HCT116 (cell line): ENCODE measurements around the gene PAQR4. TPM values are rescaled to one million over a fixed set of nuclear protein-coding genes. Genes with fewer than 3 reads are reported as not detected.

Experiments used
- ATAC-seq: fragments of 200-7000 bp; cut with Tn5 transposase; 2 replicates; pipeline ENCODE4 v1.9.1; 2020; ENCODE audit warnings: mild to moderate bottlenecking, moderate library complexity
- BruUV-seq: library from RNA; stranded (reverse); fragments of 400-500 nt; replicated peaks from 2 replicates; lab custom pipeline; 2021; lab: Mats Ljungman, UMichigan
- CTCF ChIA-PET: fragments of 300-600 bp; sonication (Branson Sonifier 250); formaldehyde crosslinking; loops from one replicate; lab custom pipeline; 2021; ENCODE audit warnings: antibody characterized with exemption; lab: Charles Lee
- POLR2A ChIA-PET: fragments of 300-600, 350-600 bp; sonication (Branson Sonifier 250); formaldehyde crosslinking; loops from one replicate; lab custom pipeline; 2021; ENCODE audit warnings: antibody characterized with exemption; lab: Charles Lee
- RAD21 ChIA-PET, 2 experiments: fragments of 300-600 bp; sonication (Branson Sonifier 250); formaldehyde crosslinking; loops; one replicate each; lab custom pipeline; 2023; ENCODE audit warnings: low total read pairs in 2 of 2; ENCODE audit not compliant: uncharacterized antibody in 2 of 2, unreplicated experiment in 2 of 2, low non-redundant PET in 1 of 2; lab: Charles Lee
- DNase-seq: peaks from one replicate; pipeline ENCODE4 v3.0.0-alpha.2; 2010; ENCODE audit warnings: low read depth, low spot score
- H2AFZ ChIP-seq: fragments of 200-600 bp; shearing (Covaris generic), sonication (generic); 2 replicates; pipeline ENCODE4 v1.6.1; 2017; ENCODE audit warnings: low read depth, mixed run types, mixed read lengths, antibody characterized with exemption, low read length; ENCODE audit not compliant: poor library complexity, severe bottlenecking
- H3K27ac ChIP-seq: 2 replicates; pipeline ENCODE4 v1.5.1; 2012; ENCODE audit warnings: low read depth, low read length
- H3K27me3 ChIP-seq: fragments of 200-600 bp; sonication (generic); 2 replicates; pipeline ENCODE4 v1.6.1; 2016; ENCODE audit warnings: mixed run types, low read length, mixed read lengths; ENCODE audit not compliant: insufficient read depth
- H3K36me3 ChIP-seq, 2 experiments: fragments of 200-500 bp in 1 of 2; fragments of 200-600 bp in 1 of 2; sonication (Bioruptor generic) in 1 of 2; sonication (generic) in 1 of 2; 2 replicates each; pipeline versions ENCODE4 v1.5.1 to v1.6.1; 2014 to 2016; ENCODE audit warnings: low read length in 2 of 2, inconsistent platforms in 1 of 2, mixed read lengths in 1 of 2, mixed run types in 1 of 2; ENCODE audit not compliant: insufficient read depth in 2 of 2, control insufficient read depth in 1 of 2
- H3K4me1 ChIP-seq, 2 experiments: fragments of 200-600 bp in 1 of 2; sonication (generic) in 1 of 2; 2 replicates each; pipeline versions ENCODE4 v1.5.1 to v1.6.1; 2012 to 2017; ENCODE audit warnings: low read length in 2 of 2, inconsistent platforms in 1 of 2, mild to moderate bottlenecking in 1 of 2, mixed read lengths in 1 of 2, mixed run types in 1 of 2, moderate library complexity in 1 of 2; ENCODE audit not compliant: insufficient read depth in 2 of 2, control insufficient read depth in 1 of 2
- H3K4me2 ChIP-seq: fragments of 200-600 bp; sonication (generic); 2 replicates; pipeline ENCODE4 v1.6.1; 2017; ENCODE audit warnings: mixed run types, low read length, mixed read lengths
- H3K4me3 ChIP-seq, 2 experiments: fragments of 200-600 bp in 1 of 2; sonication (generic) in 1 of 2; replicated peaks in 1 of 2; 2 replicates each; pipeline ENCODE4 v1.5.1; 2011 to 2016; ENCODE audit warnings: low read length in 2 of 2, control low read depth in 1 of 2, low read depth in 1 of 2, mild to moderate bottlenecking in 1 of 2, mixed read lengths in 1 of 2, mixed run types in 1 of 2
- H3K79me2 ChIP-seq: fragments of 200-600 bp; sonication (generic); 2 replicates; pipeline ENCODE4 v1.6.1; 2017; ENCODE audit warnings: mild to moderate bottlenecking, mixed run types, low read length, moderate library complexity, mixed read lengths; ENCODE audit not compliant: insufficient read depth
- H3K9ac ChIP-seq: fragments of 200-600 bp; sonication (generic); 2 replicates; pipeline ENCODE4 v1.6.1; 2016; ENCODE audit warnings: low read length, mixed read lengths
- H3K9me2 ChIP-seq: fragments of 200-600 bp; sonication (generic), shearing (Covaris generic); 2 replicates; pipeline ENCODE4 v1.6.1; 2017; ENCODE audit warnings: mixed run types, mild to moderate bottlenecking, moderate library complexity; ENCODE audit not compliant: insufficient read depth
- H3K9me3 ChIP-seq, 2 experiments: fragments of 200-500 bp in 1 of 2; fragments of 200-600 bp in 1 of 2; sonication (Bioruptor generic) in 1 of 2; sonication (generic) in 1 of 2; 2 replicates each; pipeline ENCODE4 v1.6.1; 2014 to 2017; ENCODE audit warnings: low read length in 2 of 2, mixed read lengths in 2 of 2, inconsistent platforms in 1 of 2, low read depth in 1 of 2, mild to moderate bottlenecking in 1 of 2, mixed run types in 1 of 2, moderate library complexity in 1 of 2; ENCODE audit not compliant: control insufficient read depth in 1 of 2, insufficient read depth in 1 of 2
- H4K20me1 ChIP-seq: fragments of 200-600 bp; sonication (generic), shearing (Covaris generic); 2 replicates; pipeline ENCODE4 v1.6.1; 2017; ENCODE audit warnings: mixed run types, mild to moderate bottlenecking, moderate library complexity; ENCODE audit not compliant: insufficient read depth
- ELF1 ChIP-seq: IDR thresholded peaks from 2 replicates; pipeline ENCODE4 v1.6.1; 2012; ENCODE audit warnings: low read depth, borderline replicate concordance
- FOSL1 ChIP-seq: IDR thresholded peaks from 2 replicates; pipeline ENCODE4 v1.6.1; 2012; ENCODE audit warnings: low read depth
- JUND ChIP-seq: IDR thresholded peaks from 2 replicates; pipeline ENCODE4 v1.6.1; 2012
- RAD21 ChIP-seq: IDR thresholded peaks from 2 replicates; pipeline ENCODE4 v1.6.1; 2012; ENCODE audit warnings: low read depth, mild to moderate bottlenecking
- REST ChIP-seq: IDR thresholded peaks from 2 replicates; pipeline ENCODE4 v1.6.1; 2012; ENCODE audit warnings: low read depth
- SP1 ChIP-seq: IDR thresholded peaks from 2 replicates; pipeline ENCODE4 v1.6.1; 2012; ENCODE audit warnings: low read depth
- SRF ChIP-seq: IDR thresholded peaks from 2 replicates; pipeline ENCODE4 v1.6.1; 2012; ENCODE audit warnings: low read depth
- YY1 ChIP-seq: IDR thresholded peaks from 2 replicates; pipeline ENCODE4 v1.6.1; 2011; ENCODE audit warnings: low read length, low read depth, moderate library complexity, mild to moderate bottlenecking; ENCODE audit not compliant: insufficient replicate concordance; ENCODE audit errors: extremely low read depth
- ZBTB33 ChIP-seq: IDR thresholded peaks from 2 replicates; pipeline ENCODE4 v1.6.1; 2011; ENCODE audit warnings: mild to moderate bottlenecking, low read length, moderate library complexity; ENCODE audit not compliant: insufficient replicate concordance; ENCODE audit errors: extremely low read depth
- ZFX ChIP-seq: fragments of 450-650 bp; IDR thresholded peaks from 2 replicates; pipeline ENCODE4 v1.6.1; 2017
- ZNF274 ChIP-seq: fragments of 200-500 bp; sonication (Bioruptor generic); IDR thresholded peaks from 2 replicates; pipeline ENCODE4 v1.6.1; 2014; ENCODE audit warnings: mild to moderate bottlenecking, low read depth, low read length, inconsistent platforms
- intact Hi-C: fragments of 100-400 bp; cut with micrococcal nuclease; formaldehyde crosslinking; loops from 2 replicates; pipeline ENCODE4 v1.10.0; 2022
- total RNA-seq: library from RNA; stranded (reverse); gene quantifications from one replicate; pipeline ENCODE4 v1.2.1, GENCODE V29; 2021; ENCODE audit not compliant: unreplicated experiment

Gene PAQR4
- total RNA-seq, 1 experiment from 2014 or later, result 45.6 TPM

GRCh38 chr16:2949705-2950352 is 19.3 kb upstream of the PAQR4 start:
- Histone ChIP-seq H3K9ac (no peak overlapping the region), H3K79me2 (no peaks in the 10 kb centered on the region), H3K4me3 (no peak overlapping the region), H3K36me3 (peaks cover 0 to 4% of the 10 kb centered on the region in 2 experiments; a peak in 1 of 4 replicates), H2AFZ (no peak overlapping the region), H4K20me1 (no peaks in the 10 kb centered on the region), H3K27me3 (no peaks in the 10 kb centered on the region), H3K9me2 (no peaks in the 10 kb centered on the region), H3K4me2 (no peak overlapping the region), H3K4me1 (no peaks in the 10 kb centered on the region), H3K27ac (no peak overlapping the region), H3K9me3 (no peaks in the 10 kb centered on the region)
- no peak for TF ChIP-seq SRF
- TF ChIP-seq REST, result no peak
- no peak for TF ChIP-seq ZBTB33
- no peak for TF ChIP-seq RAD21
- TF ChIP-seq ZNF274, result no peak
- TF ChIP-seq SP1, result no peak
- TF ChIP-seq JUND, result no peak
- no peak for TF ChIP-seq YY1
- TF ChIP-seq ZFX, result no peak
- no peak for TF ChIP-seq FOSL1
- TF ChIP-seq ELF1, result no peak
- POLR2A ChIA-PET, result no interaction called here
- ATAC-seq (no peak), DNase-seq (no peak)
- intact Hi-C loops, result no loop called here
- RAD21 ChIA-PET, result no interaction called here
- CTCF ChIA-PET, result no interaction called here
- BruUV-seq, result no TSS peak
